GM21447 (cell line): ENCODE measurements around the gene FEZF1.
"Not testable (repeated sequence)": the region's sequence is repeated elsewhere in the genome, so short reads cannot be mapped to it uniquely, and the experiment has no call there.

Experiments
- ATAC-seq: cut with Tn5 transposase; IDR thresholded peaks from one replicate; pipeline ENCODE4 v1.9.1; 2021; ENCODE audit not compliant: unreplicated experiment

Gene FEZF1

DNA sequence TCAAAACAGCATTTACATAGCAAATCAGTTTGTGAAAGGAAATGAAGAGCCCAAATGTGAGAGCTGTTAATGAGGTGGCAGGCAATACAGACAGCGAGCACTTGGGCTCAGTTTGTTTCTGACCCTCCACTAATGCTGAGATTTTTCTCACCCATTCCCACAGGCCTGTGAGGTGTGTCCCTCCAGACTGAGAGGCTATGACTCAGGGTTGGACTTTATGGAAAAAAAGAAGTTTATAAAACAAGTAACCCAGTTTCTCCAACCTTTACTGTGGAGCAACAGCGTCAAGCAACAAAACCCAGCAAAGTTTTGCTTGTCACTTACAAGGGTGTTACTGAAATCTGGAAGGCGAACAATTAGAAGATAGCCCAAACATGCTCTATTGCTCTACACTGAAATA, 4.9 kb upstream of the FEZF1 start:
- no peak for ATAC-seq

GRCh38 chr7:122307228-122307621, 2.7 kb upstream of the FEZF1 start:
- ATAC-seq: no peak

GRCh38 chr7:122306320-122307227, 2.0 kb upstream of the FEZF1 start:
- ATAC-seq: no peak

- no peak for ATAC-seq
Measured at GRCh38 chr7:122305475-122306319, 1.1 kb upstream of the FEZF1 start.

DNA sequence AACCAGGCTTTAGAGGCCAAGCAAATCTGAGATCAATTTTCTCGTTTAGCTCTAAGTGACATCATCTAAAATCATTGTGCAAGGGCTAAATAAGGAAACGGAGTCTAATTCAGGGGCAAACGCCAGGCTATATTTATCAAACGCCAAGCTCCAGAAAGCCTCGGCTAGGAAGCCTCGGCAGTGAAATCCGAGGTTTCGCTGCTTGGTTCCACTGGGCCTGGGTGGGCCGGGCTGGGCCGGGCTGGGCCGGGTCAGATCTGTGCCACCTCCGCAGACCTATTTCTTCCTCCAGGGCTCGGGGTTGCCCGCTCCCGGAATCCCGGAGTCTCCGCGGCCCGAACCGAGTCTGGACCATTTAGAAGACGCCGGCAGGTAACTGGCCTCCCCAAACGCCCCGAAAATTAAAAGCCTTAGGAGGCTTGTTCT, 459 bp upstream of the FEZF1 start:
- no peak for ATAC-seq

GRCh38 chr7:122303531-122304318, 825 bp downstream of the FEZF1 start:
- ATAC-seq: no peak

GRCh38 chr7:122302761-122303530, 1.6 kb downstream of the FEZF1 start:
- ATAC-seq: no peak

DNA sequence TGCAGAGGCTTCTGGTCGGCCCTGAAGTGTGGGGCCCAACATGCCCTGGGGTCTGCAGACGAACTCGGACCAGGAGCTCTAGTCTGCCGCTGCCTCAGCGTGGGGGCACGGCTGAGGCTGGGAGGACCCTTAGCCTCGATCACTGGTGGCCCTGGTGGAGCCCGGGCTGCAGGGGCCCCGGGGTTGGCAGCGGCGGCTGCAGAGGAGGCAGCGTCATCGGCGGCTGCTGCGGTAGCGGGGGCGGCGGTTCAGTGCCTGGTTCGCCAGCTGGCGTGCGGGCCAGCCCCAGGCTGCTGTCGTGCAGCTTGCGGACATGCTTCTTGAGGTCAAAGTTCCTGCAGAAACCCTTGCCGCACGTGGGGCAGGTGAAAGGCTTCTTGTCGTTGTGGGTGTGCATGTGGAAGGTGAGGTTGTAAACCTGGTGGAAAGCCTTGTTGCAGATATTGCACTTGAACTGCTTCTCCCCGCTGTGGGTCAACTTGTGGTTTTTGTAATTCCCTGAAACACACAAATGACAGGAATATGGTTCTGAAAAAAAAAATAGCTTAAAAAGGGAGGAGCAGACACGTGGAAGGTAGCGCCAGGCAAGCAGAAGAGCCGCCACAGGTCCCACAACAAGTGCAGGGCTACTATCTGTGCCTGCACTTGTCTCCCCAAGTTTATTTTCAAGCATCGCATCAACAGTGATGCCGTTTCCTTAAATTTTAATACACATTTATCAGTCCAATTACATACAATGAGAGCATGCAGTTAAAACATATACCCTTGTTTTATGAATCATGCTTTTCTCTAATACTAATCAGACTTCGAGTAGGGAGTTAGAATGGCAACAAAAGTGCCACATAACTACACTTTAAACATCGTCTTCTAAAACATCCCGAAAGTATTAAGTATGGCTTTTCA, 2.4 kb downstream of the FEZF1 start:
- no peak for ATAC-seq

- no peak for ATAC-seq
Measured at GRCh38 chr7:122300956-122301833, 3.4 kb downstream of the FEZF1 start.

- ATAC-seq: no peak
Measured at GRCh38 chr7:122300211-122300932, 4.2 kb downstream of the FEZF1 start.

GRCh38 chr7:122299624-122300210, 4.8 kb downstream of the FEZF1 start:
- ATAC-seq: no peak

- no peak for ATAC-seq
Measured at GRCh38 chr7:122298618-122299017, 5.9 kb downstream of the FEZF1 start.

DNA sequence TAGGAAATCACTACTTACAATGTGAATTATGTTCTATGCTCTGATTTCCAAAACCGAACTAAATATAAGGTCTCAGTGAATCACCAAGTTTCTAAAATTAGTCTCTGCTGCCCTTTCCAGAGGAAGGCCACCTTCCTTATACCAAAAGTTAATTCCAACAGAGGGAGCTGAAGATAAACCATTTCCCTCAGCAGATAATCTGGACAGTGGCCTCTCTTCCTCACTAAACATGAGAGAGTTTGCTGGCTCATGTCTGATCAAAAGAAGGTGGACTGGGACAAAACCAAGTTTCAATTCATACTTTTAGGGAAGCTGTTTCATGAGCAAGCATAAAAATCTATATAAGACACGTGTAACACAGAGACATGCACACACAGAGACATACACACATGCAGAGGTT, 6.4 kb downstream of the FEZF1 start:
- ATAC-seq: no peak

GRCh38 chr7:122291189-122291588, 13.4 kb downstream of the FEZF1 start:
- no peak for ATAC-seq

- no peak for ATAC-seq
Measured at GRCh38 chr7:122290476-122290875, 14.1 kb downstream of the FEZF1 start.

- ATAC-seq: no peak
Measured at GRCh38 chr7:122289426-122289825, 15.1 kb downstream of the FEZF1 start.

GRCh38 chr7:122284608-122285007, 19.9 kb downstream of the FEZF1 start:
- not testable (repeated sequence) for ATAC-seq
